ENCODE results near the gene POU6F2.
"Not testable (repeated sequence)": the region's sequence is repeated elsewhere in the genome, so short reads cannot be mapped to it uniquely, and the experiment has no call there.

Gene POU6F2

DNA sequence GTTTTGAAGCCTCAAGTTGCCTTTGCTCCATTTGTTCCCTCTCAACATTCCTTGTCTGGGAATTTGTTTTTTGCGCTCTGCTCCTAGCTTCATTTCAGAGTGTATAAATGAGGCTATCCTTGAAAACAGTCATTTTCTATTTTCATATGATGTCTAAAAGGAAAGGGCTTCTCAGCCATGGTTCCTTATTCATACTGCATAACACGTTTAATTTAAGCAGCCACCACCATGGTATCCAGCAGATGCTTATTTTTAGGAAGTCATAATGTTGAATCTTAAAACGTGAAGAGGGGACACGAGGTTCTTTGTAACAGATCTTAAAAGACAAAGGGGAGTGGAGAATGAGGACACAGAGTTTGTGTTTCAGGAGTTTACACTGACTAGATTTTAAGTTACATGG lies 14.5 kb downstream of the POU6F2 start:
- no peak for DNase-seq (ENCODE audit: low read depth)

- DNase-seq (ENCODE audit: low read depth), result no peak
Measured at GRCh38 chr7:39001595-39001994, 23.9 kb downstream of the POU6F2 start.

GRCh38 chr7:39002755-39003154 lies 25.0 kb downstream of the POU6F2 start:
- DNase-seq (ENCODE audit: low read depth), result no peak

DNA sequence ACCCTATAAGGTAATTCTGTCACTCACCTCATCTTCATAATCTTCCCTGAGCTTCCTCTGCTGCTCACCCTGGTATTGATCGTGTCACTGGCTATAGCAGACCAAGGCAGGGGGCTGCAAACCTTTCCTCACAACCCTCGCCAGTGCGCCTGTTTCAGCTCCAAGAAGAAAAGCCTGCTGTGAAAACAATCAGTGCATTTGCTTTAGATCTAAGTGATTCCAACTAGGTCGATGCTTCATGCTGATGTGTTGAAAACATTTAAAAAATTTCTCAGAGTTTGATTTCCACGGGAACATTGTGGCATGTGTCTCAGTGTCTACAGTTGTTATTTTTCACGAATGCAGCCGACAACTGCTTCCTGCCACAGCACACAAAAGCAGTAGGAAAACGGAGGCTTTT lies 27.3 kb downstream of the POU6F2 start:
- DNase-seq (ENCODE audit: low read depth), result no peak

DNA sequence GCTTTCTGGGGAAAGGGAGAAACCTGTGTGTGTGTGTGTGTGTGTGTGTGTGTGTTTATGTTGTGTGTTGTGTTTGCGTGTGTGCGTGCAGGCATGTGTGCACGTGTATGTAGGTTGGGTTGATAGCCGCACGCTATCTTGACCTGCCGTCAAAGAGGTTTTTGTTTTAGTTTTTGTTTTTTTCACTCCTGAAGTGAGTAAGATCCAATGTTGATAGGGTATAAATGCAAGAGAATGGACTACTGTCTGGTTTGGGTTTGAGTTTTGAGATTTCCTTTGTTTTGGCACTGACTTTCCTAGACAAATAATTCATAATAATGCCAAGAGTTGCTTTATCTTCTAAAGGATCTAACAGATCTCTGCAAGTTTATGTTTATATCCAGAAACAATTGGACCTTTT lies 27.8 kb downstream of the POU6F2 start:
- DNase-seq (ENCODE audit: low read depth), result no peak

- not testable (repeated sequence) for DNase-seq (ENCODE audit: low read depth)
Measured at GRCh38 chr7:39013049-39013939, 35.6 kb downstream of the POU6F2 start.

GRCh38 chr7:39016609-39017008 lies 38.9 kb downstream of the POU6F2 start:
- no peak for DNase-seq (ENCODE audit: low read depth)

DNA sequence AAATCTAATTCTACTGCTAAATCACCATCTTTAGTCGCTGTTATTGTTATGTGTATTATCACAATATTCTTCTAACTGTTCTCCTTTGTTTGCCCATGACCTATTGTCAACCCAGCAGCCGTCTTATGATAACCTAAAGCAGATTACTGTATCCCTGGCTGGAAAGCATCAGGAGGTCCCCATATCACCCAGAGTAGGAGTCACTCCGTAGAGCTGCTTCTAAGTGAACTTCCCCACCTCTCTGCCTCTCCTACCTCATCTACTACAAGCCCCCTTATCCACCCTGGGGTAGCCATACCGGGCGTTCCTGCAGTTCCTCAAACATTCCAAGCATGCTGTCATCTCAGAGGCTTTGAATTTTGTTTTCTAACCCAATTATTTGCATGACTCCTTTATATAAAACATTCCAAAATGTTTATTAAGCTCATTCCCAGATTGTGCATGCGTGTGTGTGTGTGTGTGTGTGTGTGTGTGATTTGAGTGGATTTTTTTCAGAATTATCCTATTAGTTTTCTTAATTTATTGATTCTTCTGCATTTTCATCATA lies 39.7 kb downstream of the POU6F2 start:
- DNase-seq (ENCODE audit: low read depth), result no peak

DNA sequence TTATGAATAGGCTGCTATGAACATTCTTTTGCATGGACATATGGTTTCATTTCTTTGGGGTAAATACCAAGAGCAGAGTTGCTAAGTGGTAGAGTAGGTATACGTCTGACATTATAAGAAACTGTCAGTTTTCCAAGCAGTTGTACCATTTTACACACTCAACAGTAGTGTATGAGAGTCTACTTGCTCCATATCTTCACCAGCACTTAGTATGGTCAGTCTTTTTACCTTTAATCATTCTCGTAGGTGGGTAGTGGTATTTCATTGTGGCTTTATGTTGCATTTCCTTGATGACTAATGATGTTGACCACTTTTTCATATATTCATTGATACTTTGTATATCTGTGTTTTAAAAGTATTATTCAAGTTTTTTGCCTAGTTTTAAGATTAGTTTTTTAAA lies 45.1 kb downstream of the POU6F2 start:
- no peak for DNase-seq (ENCODE audit: low read depth)

- DNase-seq (ENCODE audit: low read depth), result no peak
Measured at GRCh38 chr7:39027491-39027890, 49.8 kb downstream of the POU6F2 start.

DNA sequence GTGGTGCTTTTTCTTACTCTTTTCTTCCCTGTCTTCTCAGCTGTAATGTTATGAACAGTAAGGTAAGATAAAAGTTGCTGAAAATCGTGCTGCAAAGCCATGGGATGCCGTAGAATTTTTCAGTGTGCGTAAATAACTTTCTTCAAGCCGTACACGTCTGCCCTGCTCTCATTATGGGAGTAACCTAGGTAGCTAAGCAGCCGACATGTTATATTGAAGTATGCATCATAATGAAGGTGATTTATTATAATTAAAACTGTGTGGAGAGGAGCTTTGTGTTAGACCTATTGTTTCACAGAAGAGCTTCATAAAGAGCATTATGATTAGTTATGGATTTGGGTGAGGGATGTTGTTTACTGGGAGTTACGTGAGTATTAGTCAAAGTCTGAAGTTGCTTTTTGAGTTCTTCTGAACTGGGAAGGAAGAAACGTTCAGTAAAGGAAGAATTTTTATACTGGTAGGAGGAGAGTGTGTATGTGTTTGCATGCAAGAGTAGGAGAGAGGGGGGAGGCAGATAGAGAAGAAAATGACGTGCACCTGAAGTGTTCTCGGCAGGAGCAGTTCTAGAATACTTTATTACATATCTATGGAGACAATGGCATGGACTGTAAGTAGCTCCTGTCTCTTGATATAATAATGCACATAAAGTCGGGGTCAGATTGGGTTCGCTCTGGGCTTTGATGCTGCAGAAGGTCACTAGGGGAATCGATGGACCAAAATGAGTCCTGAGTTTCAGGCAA lies 56.3 kb downstream of the POU6F2 start:
- DNase-seq (ENCODE audit: low read depth), result no peak

GRCh38 chr7:39035156-39035555 lies 57.4 kb downstream of the POU6F2 start:
- DNase-seq (ENCODE audit: low read depth), result no peak

DNA sequence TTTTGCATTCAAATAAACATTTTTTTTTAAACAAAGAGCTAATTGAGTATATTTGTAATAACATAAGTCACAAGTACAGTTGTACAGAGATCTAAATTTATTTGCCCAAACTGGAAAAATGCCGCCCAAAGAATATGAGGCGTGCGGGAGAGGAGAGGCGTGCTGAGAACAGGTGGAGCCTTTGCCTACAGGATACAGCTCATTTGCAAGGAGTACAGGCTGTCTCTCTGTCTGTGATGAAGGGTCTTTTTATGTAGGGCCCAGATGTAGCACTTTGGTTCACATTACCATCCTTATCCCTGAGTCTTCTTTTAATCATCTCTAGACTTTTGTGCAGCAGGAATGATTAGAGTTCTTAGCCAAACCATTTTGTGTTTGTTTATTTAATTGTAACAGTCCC lies 58.2 kb downstream of the POU6F2 start:
- DNase-seq (ENCODE audit: low read depth), result no peak

DNA sequence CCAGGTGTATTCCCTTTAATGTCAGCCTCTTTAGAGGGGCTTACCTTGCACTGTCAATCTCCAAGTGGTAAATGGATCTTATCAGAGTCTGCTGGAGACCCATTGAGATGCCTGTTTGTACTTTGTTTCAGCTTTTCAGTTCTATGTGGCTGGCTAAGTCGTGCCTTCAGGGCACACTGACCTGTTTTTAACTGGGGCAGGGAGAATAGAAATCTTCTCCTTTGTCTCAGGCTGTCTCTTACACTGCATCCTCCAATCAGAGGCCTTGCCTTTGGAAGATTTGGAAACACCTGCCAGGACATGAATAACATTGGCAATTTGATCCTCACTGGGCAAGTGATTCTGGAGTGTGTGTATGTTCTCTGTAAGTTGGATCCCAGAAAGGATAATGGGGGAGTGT lies 65.0 kb downstream of the POU6F2 start:
- no peak for DNase-seq (ENCODE audit: low read depth)

DNA sequence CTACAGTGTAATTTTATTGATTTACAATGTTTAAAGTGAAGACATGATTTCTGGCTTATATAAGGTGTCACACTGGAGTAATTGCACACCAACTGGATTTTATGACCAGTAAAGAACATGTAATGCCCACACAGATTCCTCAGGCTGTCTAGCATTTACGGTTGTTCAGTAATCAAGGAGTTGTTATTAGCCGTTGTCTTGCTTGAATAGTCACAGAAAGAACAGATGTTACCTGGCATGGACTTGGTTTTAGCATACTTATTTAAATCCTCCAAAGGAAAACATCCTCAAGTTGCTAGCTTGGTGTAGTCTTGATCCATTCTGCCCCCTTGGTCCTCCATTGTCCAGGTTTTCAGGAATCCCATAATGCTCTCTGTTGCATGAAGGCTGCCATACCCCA lies 65.8 kb downstream of the POU6F2 start:
- DNase-seq (ENCODE audit: low read depth), result no peak

GRCh38 chr7:39044489-39044888 lies 66.8 kb downstream of the POU6F2 start:
- no peak for DNase-seq (ENCODE audit: low read depth)

GRCh38 chr7:39045231-39045630 lies 67.5 kb downstream of the POU6F2 start:
- DNase-seq (ENCODE audit: low read depth), result no peak

DNA sequence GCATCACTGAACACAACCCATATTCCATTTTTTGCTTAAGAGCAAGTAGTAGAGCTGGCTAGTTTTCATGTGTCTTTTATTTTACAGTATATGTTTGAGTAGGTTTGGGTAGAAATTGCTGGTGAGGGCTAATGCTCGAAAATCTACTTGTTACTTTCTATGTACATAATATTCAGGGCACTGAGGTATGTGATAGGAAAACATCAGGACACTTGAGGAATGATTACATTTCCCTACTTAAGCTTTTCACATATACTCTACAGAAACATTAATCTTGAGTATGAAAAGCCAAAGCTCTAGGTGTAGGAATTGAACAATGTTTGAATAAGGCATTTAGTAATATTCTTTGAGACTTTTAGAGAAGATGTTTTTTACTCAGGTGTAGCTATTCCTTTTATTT lies 73.6 kb downstream of the POU6F2 start:
- no peak for DNase-seq (ENCODE audit: low read depth)

- no peak for DNase-seq (ENCODE audit: low read depth)
Measured at GRCh38 chr7:39051707-39052106, 74.0 kb downstream of the POU6F2 start.

DNA sequence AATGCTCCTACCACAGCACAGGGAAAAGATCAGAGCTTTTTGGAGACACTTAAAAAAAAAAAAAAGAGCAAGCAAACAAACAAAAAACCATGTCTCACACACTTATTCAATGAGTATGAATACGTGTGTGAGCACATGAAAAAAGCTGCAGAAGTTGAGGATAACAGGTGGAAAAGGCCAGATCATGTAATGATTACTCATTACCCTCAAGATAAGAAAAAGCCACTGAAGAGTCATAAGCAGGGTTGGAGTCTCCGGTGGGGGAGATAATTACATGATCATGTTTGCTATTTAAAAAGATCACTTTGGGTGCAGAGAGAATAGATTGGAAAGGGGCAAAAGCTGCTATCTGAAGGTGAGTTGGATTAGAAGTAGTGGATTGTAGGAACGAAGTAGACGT lies 77.0 kb downstream of the POU6F2 start:
- no peak for DNase-seq (ENCODE audit: low read depth)

- no peak for DNase-seq (ENCODE audit: low read depth)
Measured at GRCh38 chr7:39056153-39056552, 78.4 kb downstream of the POU6F2 start.

- no peak for DNase-seq (ENCODE audit: low read depth)
Measured at GRCh38 chr7:39062811-39063210, 85.1 kb downstream of the POU6F2 start.

DNA sequence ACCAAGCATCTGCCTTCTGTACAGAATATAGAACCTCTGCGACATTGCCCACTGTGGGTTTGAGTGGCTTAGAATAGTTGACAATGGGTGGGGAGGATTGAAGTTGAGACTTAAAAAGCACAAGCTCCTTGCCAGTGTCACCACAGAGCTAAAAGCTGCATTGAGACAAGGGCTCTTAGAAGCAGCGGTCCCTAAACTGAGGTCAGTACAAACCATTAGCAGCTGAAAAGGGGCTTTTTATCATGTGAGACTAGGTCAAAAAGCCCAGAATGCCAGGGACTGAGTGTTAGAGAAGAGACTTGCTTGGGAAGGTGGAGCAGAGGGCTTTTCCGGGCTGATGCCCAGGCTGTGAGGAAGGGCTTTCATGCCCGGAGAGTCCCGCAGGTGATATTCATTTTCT lies 91.3 kb downstream of the POU6F2 start:
- DNase-seq (ENCODE audit: low read depth), result no peak
